Smooth muscle cell (in vitro differentiated cells): ENCODE measurements around the gene CRNKL1. TPM values are rescaled to one million over a fixed set of nuclear protein-coding genes. Genes with fewer than 3 reads are reported as not detected.

Experiments used
- DNase-seq: peaks from one replicate; lab custom pipeline; 2025; ENCODE audit not compliant: unreplicated experiment; lab: John Stamatoyannopoulos, UW
- H2AFZ ChIP-seq: fragments of 200-600 bp; sonication (generic); 2 replicates; pipeline ENCODE4 v1.6.0; 2016; ENCODE audit warnings: antibody characterized with exemption, low read depth, mild to moderate bottlenecking
- H3F3A ChIP-seq: fragments of 200-600 bp; sonication (generic); 2 replicates; pipeline ENCODE4 v1.6.0; 2017; ENCODE audit warnings: antibody characterized with exemption, low read depth
- H3K27ac ChIP-seq: fragments of 200-600 bp; sonication (generic); 2 replicates; pipeline ENCODE4 v1.5.1; 2016; ENCODE audit warnings: low read depth, mild to moderate bottlenecking
- H3K27me3 ChIP-seq: fragments of 200-600 bp; sonication (generic); 2 replicates; pipeline ENCODE4 v1.6.1; 2016; ENCODE audit warnings: low read depth, mild to moderate bottlenecking
- H3K36me3 ChIP-seq: fragments of 200-600 bp; sonication (generic); 2 replicates; pipeline ENCODE4 v1.5.1; 2016; ENCODE audit warnings: low read depth
- H3K4me1 ChIP-seq: fragments of 200-600 bp; sonication (generic); 2 replicates; pipeline ENCODE4 v1.5.1; 2016; ENCODE audit warnings: low read depth
- H3K4me2 ChIP-seq: fragments of 200-600 bp; sonication (generic); 2 replicates; pipeline ENCODE4 v1.6.0; 2016; ENCODE audit warnings: mild to moderate bottlenecking
- H3K4me3 ChIP-seq: fragments of 200-600 bp; sonication (generic); 2 replicates; pipeline ENCODE4 v1.5.1; 2016; ENCODE audit warnings: mild to moderate bottlenecking
- H3K79me2 ChIP-seq: fragments of 200-600 bp; sonication (generic); 2 replicates; pipeline ENCODE4 v1.6.0; 2016; ENCODE audit warnings: low read depth, mild to moderate bottlenecking
- H3K9ac ChIP-seq: fragments of 200-600 bp; sonication (generic); 2 replicates; pipeline ENCODE4 v1.6.0; 2016; ENCODE audit warnings: low read depth
- H3K9me3 ChIP-seq: fragments of 200-600 bp; sonication (generic); replicated peaks from 2 replicates; pipeline ENCODE4 v1.5.1; 2016; ENCODE audit warnings: low read depth
- H4K20me1 ChIP-seq: fragments of 200-600 bp; sonication (generic); 2 replicates; pipeline ENCODE4 v1.6.0; 2016; ENCODE audit warnings: low read depth
- WGBS: methylation state at CpG from one replicate; pipeline ENCODE4 v1.1.7; 2016; ENCODE audit warnings: low lambda C conversion rate; 5-methylcytosine and 5-hydroxymethylcytosine counted together
- polyA plus RNA-seq: library from polyadenylated mRNA; unstranded; fragments of >200 nt; fragmentation: Nextera tagmentation; extraction: Ambion mirVana; gene quantifications from 2 replicates; pipeline ENCODE4 v1.2.1, GENCODE V29; 2016
- total RNA-seq: library from RNA; depleted of rRNA; stranded (reverse); fragments of >200 nt; gene quantifications from 2 replicates; pipeline ENCODE4 v1.2.3, GENCODE V29; 2014
- TF ChIP-seq, protein P1 (sequence below): fragments of 200-600 bp; sonication (generic); IDR thresholded peaks from 2 replicates; pipeline ENCODE4 v1.5.1; 2017; ENCODE audit warnings: borderline replicate concordance, mild to moderate bottlenecking, antibody characterized with exemption; ENCODE audit not compliant: insufficient read depth, poor library complexity, severe bottlenecking

Gene CRNKL1
- total and polyA plus RNA-seq, 2 experiments from 2014 or later, result 12.3 to 26.0 TPM

DNA sequence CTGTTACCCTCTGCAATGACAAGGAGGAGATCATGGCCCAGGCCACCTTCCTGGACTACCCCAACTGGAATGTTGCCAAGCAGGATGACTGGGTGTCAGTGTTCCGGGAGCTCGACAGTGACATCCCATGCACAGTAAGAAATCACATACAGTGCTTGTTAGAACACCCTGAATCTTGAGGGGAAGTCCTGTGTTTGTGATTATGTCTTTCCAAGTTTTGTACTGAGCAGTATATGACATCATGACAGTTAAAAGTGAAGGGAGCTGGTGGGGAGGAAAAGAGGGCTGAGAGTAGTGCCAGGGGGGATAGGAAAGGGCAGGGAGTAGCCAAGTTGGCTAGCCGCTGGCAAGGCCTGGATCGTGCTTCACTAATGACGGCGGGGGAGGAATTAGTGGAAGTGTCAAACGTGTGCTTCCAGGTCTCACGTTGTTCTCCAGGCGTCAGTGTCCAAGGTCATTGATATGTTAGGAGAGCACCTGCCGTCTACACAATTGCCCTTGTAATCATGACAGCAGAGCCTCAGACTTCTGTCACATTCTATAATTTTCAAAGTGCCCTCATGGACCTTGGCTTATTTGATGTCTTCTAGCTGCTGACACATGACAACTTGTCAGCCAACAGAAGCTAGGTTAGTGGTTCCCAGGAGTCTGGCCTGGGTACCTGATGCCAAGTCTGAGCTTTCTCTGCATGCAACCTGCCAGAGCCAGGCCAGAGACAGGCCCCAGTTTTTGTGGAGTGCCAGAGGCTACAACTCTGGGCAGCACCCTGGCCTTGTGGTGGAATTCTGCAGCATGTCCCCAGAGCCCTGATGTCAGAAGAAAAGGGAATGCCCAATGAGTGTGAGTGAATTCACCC is 18.8 kb upstream of the CRNKL1 start:
- TF ChIP-seq, protein P1, sequence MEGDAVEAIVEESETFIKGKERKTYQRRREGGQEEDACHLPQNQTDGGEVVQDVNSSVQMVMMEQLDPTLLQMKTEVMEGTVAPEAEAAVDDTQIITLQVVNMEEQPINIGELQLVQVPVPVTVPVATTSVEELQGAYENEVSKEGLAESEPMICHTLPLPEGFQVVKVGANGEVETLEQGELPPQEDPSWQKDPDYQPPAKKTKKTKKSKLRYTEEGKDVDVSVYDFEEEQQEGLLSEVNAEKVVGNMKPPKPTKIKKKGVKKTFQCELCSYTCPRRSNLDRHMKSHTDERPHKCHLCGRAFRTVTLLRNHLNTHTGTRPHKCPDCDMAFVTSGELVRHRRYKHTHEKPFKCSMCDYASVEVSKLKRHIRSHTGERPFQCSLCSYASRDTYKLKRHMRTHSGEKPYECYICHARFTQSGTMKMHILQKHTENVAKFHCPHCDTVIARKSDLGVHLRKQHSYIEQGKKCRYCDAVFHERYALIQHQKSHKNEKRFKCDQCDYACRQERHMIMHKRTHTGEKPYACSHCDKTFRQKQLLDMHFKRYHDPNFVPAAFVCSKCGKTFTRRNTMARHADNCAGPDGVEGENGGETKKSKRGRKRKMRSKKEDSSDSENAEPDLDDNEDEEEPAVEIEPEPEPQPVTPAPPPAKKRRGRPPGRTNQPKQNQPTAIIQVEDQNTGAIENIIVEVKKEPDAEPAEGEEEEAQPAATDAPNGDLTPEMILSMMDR, result no peak
- WGBS, result 78% methylated on average over 10 of the region's 10 CpGs
- Histone ChIP-seq H3K27ac (no peak overlapping the region), H3F3A (peaks cover 9% of the 10 kb centered on the region), H3K27me3 (no peaks in the 10 kb centered on the region), H3K36me3 (no peaks in the 10 kb centered on the region), H3K79me2 (no peaks in the 10 kb centered on the region), H3K9me3 (no peaks in the 10 kb centered on the region), H3K4me3 (no peak overlapping the region), H3K4me1 (peaks cover 5% of the 10 kb centered on the region), H4K20me1 (no peaks in the 10 kb centered on the region), H2AFZ (no peak overlapping the region), H3K4me2 (no peak overlapping the region), H3K9ac (no peak overlapping the region)
- no peak for DNase-seq

DNA sequence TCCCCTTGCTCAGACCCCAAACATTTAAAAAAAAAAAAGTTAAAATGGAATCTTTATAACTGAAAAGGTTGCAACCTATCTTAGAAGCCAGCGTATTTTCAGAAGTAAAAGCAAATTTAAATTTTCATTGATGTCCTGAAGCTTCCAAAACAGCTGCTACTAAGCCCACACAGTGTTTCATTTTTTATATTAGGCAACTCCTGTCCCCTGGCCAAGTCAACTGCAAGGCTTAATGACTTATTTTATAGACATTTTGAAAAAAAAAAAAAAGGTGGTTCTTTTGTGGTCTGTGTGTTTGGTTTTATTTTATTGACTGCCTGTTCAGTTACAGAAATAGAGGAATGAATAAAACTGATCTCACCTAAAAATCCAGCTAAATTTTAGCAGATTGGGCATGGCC is 13.1 kb upstream of the CRNKL1 start:
- Histone ChIP-seq H3K36me3 (no peaks in the 10 kb centered on the region), H3K79me2 (no peaks in the 10 kb centered on the region), H3K27ac (no peak overlapping the region), H3K27me3 (peaks cover 3% of the 10 kb centered on the region), H3F3A (no peaks in the 10 kb centered on the region), H3K4me3 (no peak overlapping the region), H2AFZ (no peak overlapping the region), H3K4me2 (no peak overlapping the region), H4K20me1 (no peaks in the 10 kb centered on the region), H3K4me1 (no peaks in the 10 kb centered on the region), H3K9me3 (no peaks in the 10 kb centered on the region), H3K9ac (no peak overlapping the region)
- TF ChIP-seq, protein P1, result no peak
- no peak for DNase-seq
- WGBS, result 98% methylated on average over 1 of the region's 1 CpG

DNA sequence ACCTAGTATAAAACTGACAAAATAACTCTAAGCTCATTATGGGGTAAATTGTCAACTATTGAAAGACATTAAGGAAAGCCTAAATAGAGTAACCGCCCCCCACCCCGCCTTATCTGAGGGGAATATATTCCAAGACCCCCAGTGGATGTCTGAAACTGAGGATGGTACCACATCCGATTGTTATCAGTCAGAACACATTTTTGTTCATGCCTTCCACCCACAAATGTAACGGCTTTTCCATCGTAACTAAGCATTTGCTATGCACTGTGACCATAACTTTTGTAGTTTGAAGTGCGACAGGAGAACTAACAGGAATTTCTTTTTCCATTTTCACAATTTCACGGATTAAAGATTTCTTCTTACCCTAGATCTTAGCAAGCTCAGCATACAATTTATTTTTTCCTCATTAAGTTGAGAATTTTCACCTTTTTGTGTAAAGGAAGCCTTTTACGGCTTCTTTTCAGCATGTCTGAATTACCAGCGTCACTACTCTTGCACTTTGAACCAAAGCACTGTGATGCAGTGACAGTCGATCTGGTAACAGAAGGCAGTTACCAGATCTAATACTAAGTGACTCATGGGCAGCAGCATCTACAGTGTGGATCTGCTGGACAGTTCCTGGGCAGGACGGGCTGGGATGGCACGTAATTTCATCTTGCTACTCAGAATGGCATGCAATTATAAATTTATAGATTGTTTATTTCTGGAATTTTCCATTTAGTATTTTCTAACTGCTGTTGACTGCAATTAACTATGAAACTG is 11.9 kb upstream of the CRNKL1 start:
- H3F3A ChIP-seq, result no peaks in the 10 kb centered on the region
- no peak overlapping the region for H3K4me2 ChIP-seq
- TF ChIP-seq, protein P1, result no peak
- no peaks in the 10 kb centered on the region for H3K4me1 ChIP-seq
- no peaks in the 10 kb centered on the region for H4K20me1 ChIP-seq
- peaks cover 6% of the 10 kb centered on the region for H3K27me3 ChIP-seq
- no peaks in the 10 kb centered on the region for H3K9me3 ChIP-seq
- H3K36me3 ChIP-seq, result no peaks in the 10 kb centered on the region
- DNase-seq, result no peak
- H3K4me3 ChIP-seq, result no peak overlapping the region
- WGBS, result 77% methylated on average over 12 of the region's 12 CpGs
- H3K79me2 ChIP-seq, result no peaks in the 10 kb centered on the region
- no peak overlapping the region for H3K27ac ChIP-seq
- no peak overlapping the region for H2AFZ ChIP-seq
- H3K9ac ChIP-seq, result no peak overlapping the region
